H1 (cell line): ENCODE measurements around the gene CFAP65. TPM values are rescaled to one million over a fixed set of nuclear protein-coding genes. Genes with fewer than 3 reads are reported as not detected.

Source experiments
- CTCF ChIA-PET: fragments of 300-600 bp; sonication (Branson Sonifier 250); formaldehyde crosslinking; loops from one replicate; lab custom pipeline; 2021; ENCODE audit not compliant: partially characterized antibody; lab: Charles Lee
- POLR2A ChIA-PET: fragments of 300-600 bp; sonication (Branson Sonifier 250); formaldehyde crosslinking; loops from one replicate; lab custom pipeline; 2021; ENCODE audit warnings: inconsistent platforms; ENCODE audit not compliant: partially characterized antibody; lab: Charles Lee
- DNase-seq, 2 experiments: peaks; one replicate each; pipeline versions ENCODE4 v3.0.0 to v3.0.0-alpha.2; 2010 to 2022; ENCODE audit warnings: low spot score in 2 of 2, low read depth in 1 of 2, mixed read lengths in 1 of 2
- FAIRE-seq: peaks from 2 replicates; lab custom pipeline; 2011; peaks lifted over from hg19 to GRCh38; lab: Jason Lieb, UNC
- H2AFZ ChIP-seq: 2 replicates; pipeline ENCODE4 v1.8.1; 2012; ENCODE audit warnings: low read length, inconsistent platforms
- H2AK5ac ChIP-seq: 2 replicates; pipeline ENCODE4 v1.6.1; 2013; ENCODE audit warnings: low read depth, low read length
- H2BK120ac ChIP-seq: replicated peaks from 2 replicates; pipeline ENCODE3; 2013; ENCODE audit warnings: low read depth, low read length, inconsistent platforms
- H2BK12ac ChIP-seq: 2 replicates; pipeline ENCODE4 v1.6.1; 2013; ENCODE audit warnings: low read depth, low read length
- H2BK15ac ChIP-seq: 2 replicates; pipeline ENCODE4 v1.6.1; 2013; ENCODE audit warnings: low read length
- H2BK20ac ChIP-seq: 2 replicates; pipeline ENCODE4 v1.6.1; 2013; ENCODE audit warnings: low read length
- H2BK5ac ChIP-seq: 2 replicates; pipeline ENCODE4 v1.6.1; 2013; ENCODE audit warnings: low read depth, low read length
- H3K14ac ChIP-seq: 2 replicates; pipeline ENCODE4 v1.6.1; 2013; ENCODE audit warnings: inconsistent platforms; ENCODE audit not compliant: insufficient read length
- H3K18ac ChIP-seq: 2 replicates; pipeline ENCODE4 v1.6.1; 2013; ENCODE audit warnings: low read length; ENCODE audit errors: extremely low read depth
- H3K23ac ChIP-seq: 2 replicates; pipeline ENCODE4 v1.6.1; 2013; ENCODE audit warnings: inconsistent platforms; ENCODE audit not compliant: insufficient read length
- H3K23me2 ChIP-seq: 2 replicates; pipeline ENCODE4 v1.6.1; 2013; ENCODE audit warnings: low read depth, low read length
- H3K27ac ChIP-seq: 2 replicates; pipeline ENCODE4 v1.6.1; 2011; ENCODE audit warnings: low read depth, low read length, inconsistent platforms
- H3K27me3 ChIP-seq, 4 experiments: replicated peaks in 1 of 4; 1 replicate in 1 of 4; 2 replicates in 3 of 4; pipeline versions ENCODE4 v1.6.1 to v1.8.1; 2011 to 2013; ENCODE audit warnings: low read length in 3 of 4, mild to moderate bottlenecking in 3 of 4, inconsistent platforms in 2 of 4, mixed read lengths in 2 of 4, moderate library complexity in 1 of 4; ENCODE audit not compliant: control insufficient read depth in 3 of 4, insufficient read depth in 3 of 4; ENCODE audit errors: extremely low read depth in 1 of 4
- H3K36me3 ChIP-seq, 4 experiments: 2 replicates each; pipeline versions ENCODE4 v1.6.1 to v1.8.1; 2011 to 2013; ENCODE audit warnings: mild to moderate bottlenecking in 4 of 4, low read length in 3 of 4, moderate library complexity in 2 of 4, control low read depth in 1 of 4, inconsistent platforms in 1 of 4; ENCODE audit not compliant: insufficient read depth in 4 of 4, control insufficient read depth in 2 of 4
- H3K4ac ChIP-seq: replicated peaks from 2 replicates; pipeline ENCODE3; 2013; ENCODE audit warnings: low read length, low read depth, mixed read lengths, inconsistent platforms; ENCODE audit not compliant: insufficient read length
- H3K4me1 ChIP-seq, 4 experiments: replicated peaks in 1 of 4; 1 replicate in 1 of 4; 2 replicates in 3 of 4; pipeline versions ENCODE4 v1.6.1 to v1.8.1; 2011 to 2013; ENCODE audit warnings: low read length in 3 of 4, inconsistent platforms in 2 of 4, mixed read lengths in 1 of 4; ENCODE audit not compliant: insufficient read depth in 4 of 4, control insufficient read depth in 3 of 4
- H3K4me2 ChIP-seq, 2 experiments: 2 replicates each; pipeline versions ENCODE4 v1.6.1 to v1.8.1; 2011 to 2013; ENCODE audit warnings: low read depth in 2 of 2, low read length in 2 of 2, control low read depth in 1 of 2, inconsistent platforms in 1 of 2, mild to moderate bottlenecking in 1 of 2; ENCODE audit not compliant: insufficient read depth in 1 of 2
- H3K4me3 ChIP-seq, 4 experiments: fragments of 200-600, 300-600 bp in 1 of 4; sonication (generic), shearing (Covaris generic), sonication (Bioruptor Twin) in 1 of 4; 2 replicates each; pipeline versions ENCODE4 v1.5.1 to v1.8.1; 2011 to 2016; ENCODE audit warnings: low read length in 4 of 4, low read depth in 3 of 4, control low read depth in 2 of 4, inconsistent platforms in 2 of 4, mild to moderate bottlenecking in 2 of 4, mixed read lengths in 1 of 4, moderate library complexity in 1 of 4; ENCODE audit not compliant: insufficient read depth in 2 of 4; ENCODE audit errors: extremely low read depth in 1 of 4
- H3K56ac ChIP-seq: replicated peaks from 2 replicates; pipeline ENCODE3; 2013; ENCODE audit warnings: low read depth, mild to moderate bottlenecking, mixed read lengths, low read length, inconsistent platforms; ENCODE audit not compliant: insufficient read length
- H3K79me1 ChIP-seq: 2 replicates; pipeline ENCODE4 v1.6.1; 2013; ENCODE audit warnings: low read depth, low read length, control low read depth
- H3K79me2 ChIP-seq, 2 experiments: 2 replicates each; pipeline versions ENCODE4 v1.6.1 to v1.8.1; 2012 to 2013; ENCODE audit warnings: low read length in 2 of 2, mild to moderate bottlenecking in 2 of 2, inconsistent platforms in 1 of 2; ENCODE audit not compliant: insufficient read depth in 2 of 2, control insufficient read depth in 1 of 2
- H3K9ac ChIP-seq, 4 experiments: replicated peaks in 1 of 4; 1 replicate in 1 of 4; 2 replicates in 3 of 4; pipeline versions ENCODE4 v1.6.1 to v1.8.1; 2011 to 2013; ENCODE audit warnings: low read depth in 3 of 4, low read length in 3 of 4, control low read depth in 2 of 4, mild to moderate bottlenecking in 2 of 4, moderate library complexity in 2 of 4, inconsistent platforms in 1 of 4; ENCODE audit errors: extremely low read depth in 1 of 4
- H3K9me3 ChIP-seq, 2 experiments: 2 replicates each; pipeline versions ENCODE4 v1.6.1 to v1.8.1; 2012 to 2013; ENCODE audit warnings: mild to moderate bottlenecking in 2 of 2, moderate library complexity in 2 of 2, control low read depth in 1 of 2, inconsistent platforms in 1 of 2, low read depth in 1 of 2, low read length in 1 of 2, mixed read lengths in 1 of 2; ENCODE audit not compliant: insufficient read depth in 2 of 2
- H4K20me1 ChIP-seq, 2 experiments: replicated peaks in 1 of 2; 2 replicates each; pipeline versions ENCODE3 to v1.8.1; 2011 to 2013; ENCODE audit warnings: inconsistent platforms in 2 of 2, low read length in 2 of 2, mild to moderate bottlenecking in 1 of 2; ENCODE audit not compliant: insufficient read depth in 2 of 2, control insufficient read depth in 1 of 2
- H4K5ac ChIP-seq: 2 replicates; pipeline ENCODE4 v1.6.1; 2013; ENCODE audit warnings: low read length, low read depth, mixed read lengths, inconsistent platforms; ENCODE audit not compliant: insufficient read length
- H4K8ac ChIP-seq: 2 replicates; pipeline ENCODE4 v1.8.0; 2013; ENCODE audit warnings: mild to moderate bottlenecking, moderate library complexity, low read length, inconsistent platforms; ENCODE audit not compliant: insufficient read depth; ENCODE audit errors: extremely low read depth
- H4K91ac ChIP-seq: replicated peaks from 2 replicates; pipeline ENCODE3; 2013; ENCODE audit warnings: low read length, mixed read lengths, inconsistent platforms; ENCODE audit not compliant: insufficient read length
- CBX5 ChIP-seq: fragments of 300-800, 300-1000 bp; sonication (generic); IDR thresholded peaks from 2 replicates; pipeline ENCODE4 v1.7.1; 2016; ENCODE audit warnings: antibody characterized with exemption, low read length, low read depth
- EZH2 ChIP-seq: fragments of 200-600 bp; sonication (generic); IDR thresholded peaks from 2 replicates; pipeline ENCODE4 v1.7.1; 2012; ENCODE audit warnings: low read depth, mild to moderate bottlenecking, moderate library complexity, low read length, inconsistent platforms; ENCODE audit not compliant: severe bottlenecking
- JUND ChIP-seq: IDR thresholded peaks from 2 replicates; pipeline ENCODE4 v1.6.1; 2011; ENCODE audit warnings: mild to moderate bottlenecking, improper control_type of control experiment, low read length
- SUZ12 ChIP-seq: fragments of 200-600 bp; sonication (generic); IDR thresholded peaks from 2 replicates; pipeline ENCODE4 v1.6.1; 2012; ENCODE audit warnings: mild to moderate bottlenecking, inconsistent platforms, low read length, moderate library complexity, mixed read lengths
- WGBS, 2 experiments: shearing (Covaris generic) in 1 of 2; methylation state at CpG; one replicate each; pipeline versions ENCODE4 v1.1.6 to v1.1.7; 2013 to 2015; ENCODE audit warnings: low lambda C conversion rate in 2 of 2, mixed read lengths in 2 of 2, inconsistent platforms in 1 of 2, low coverage in 1 of 2, missing lambda C conversion rate in 1 of 2; ENCODE audit not compliant: insufficient replicate concordance in 2 of 2, insufficient coverage in 1 of 2, insufficient read length in 1 of 2; ENCODE audit errors: extremely low coverage in 1 of 2, missing lambda C conversion rate in 1 of 2; 5-methylcytosine and 5-hydroxymethylcytosine counted together
- polyA plus RNA-seq, 7 experiments: library from polyadenylated mRNA; depleted of rRNA in 3 of 7; stranded (reverse) in 5 of 7; unstranded in 2 of 7; fragments of >200 nt in 5 of 7; fragments of 200-250 nt in 2 of 7; gene quantifications; 1 replicate in 5 of 7; 2 replicates in 1 of 7; 4 replicates in 1 of 7; pipeline versions ENCODE4 v1.2.1 to v1.2.3, GENCODE V29; 2011 to 2013; ENCODE audit warnings: missing spikeins in 2 of 7, mixed read lengths in 2 of 7
- total RNA-seq: library from RNA; stranded (reverse); fragmentation: NEBNext Ultra II Directional; extraction: Animal tissue kit (Norgen Biotek cat#: 25700); gene quantifications from 2 replicates; pipeline ENCODE4 v1.2.1, GENCODE V29; 2021

The CFAP65 gene
- total and polyA plus RNA-seq, 2 of the 8 experiments (the other 6 are each of a cell fraction or from before 2014, with no cell fraction given) = 0.19 to 0.45 TPM

GRCh38 chr2:219001100-219001576 is 40.2 kb downstream of the CFAP65 start:
- Histone ChIP-seq H3K9me3 (no peaks in the 10 kb centered on the region), H3K27ac (no peak overlapping the region), H3K79me2 (no peaks in the 10 kb centered on the region), H3K56ac (no peak overlapping the region), H2BK15ac (peak overlapping the region; percentile 18; the same call in 1 of the 2 replicates), H2BK12ac (peak overlapping the region; percentile 81; the same call in 1 of the 2 replicates), H4K8ac (peak overlapping the region; percentile 36; the same call in 1 of the 2 replicates), H2AFZ (no peak overlapping the region), H2BK120ac (no peak overlapping the region), H2BK5ac (no peak overlapping the region), H3K4me1 (peaks cover 0 to 34% (median 24%) of the 10 kb centered on the region in 4 experiments; a peak in 6 of 7 replicates), H3K27me3 (peaks cover 80 to 97% (median 93%) of the 10 kb centered on the region in 4 experiments), H3K18ac (0 out of 2 replicates have a peak overlapping the region, but pooled peaks have one; percentile 75), H3K4me2 (peak overlapping the region; percentile 52 to 74), H3K14ac (no peak overlapping the region), H3K4ac (no peak overlapping the region), H4K91ac (no peak overlapping the region), H2BK20ac (0 out of 2 replicates have a peak overlapping the region, but pooled peaks have one; percentile 61), H4K5ac (no peak overlapping the region), H2AK5ac (peak overlapping the region; percentile 75; the same call in 1 of the 2 replicates), H3K23me2 (peaks cover 12% of the 10 kb centered on the region; the same call in 1 of the 2 replicates), H3K79me1 (no peaks in the 10 kb centered on the region)
- no peak for FAIRE-seq
- POLR2A ChIA-PET = interaction anchor here (1.1 kb wide), 1 partner anchor 11 kb away, joined by 4 read pairs; no protein-coding TSS in a partner anchor
- CTCF ChIA-PET = interaction anchor here (0.6 to 19.5 kb wide), 28 partner anchors 9 to 521 kb away, joined by 3 to 284 read pairs (median 8); partner anchors contain the start of genes CFAP65, CRYBA2, FEV and IHH
- WGBS, 2 experiments = 8% methylated on average over 24 of the region's 26 CpGs; no CpG with 5 or more reads in 1 of the 2 experiments
- no peak for TF ChIP-seq JUND
- peak; percentile 86 for TF ChIP-seq SUZ12
- TF ChIP-seq EZH2 = peak; percentile 89
- no peak for TF ChIP-seq CBX5
- TF ChIP-seq, all 59 proteins: peak for 2
- Histone ChIP-seq H4K20me1 (peaks cover 5 to 9% of the 10 kb centered on the region in 2 experiments), H3K9ac (no peak overlapping the region), H3K23ac (no peak overlapping the region), H3K4me3 (peak overlapping the region in 1 of 4 experiments; percentile 65; a peak in 2 of 8 replicates), H3K36me3 (0 out of 8 replicates have a peak, but pooled peaks cover 0 to 5% (median 0%) of the 10 kb centered on the region in 4 experiments)
- no peak for DNase-seq
